SH-SY5Y (cell line): ENCODE data around the gene KIF26B.

Experiments used
- GATA2 ChIP-seq: IDR thresholded peaks from 2 replicates; pipeline ENCODE4 v1.6.1; 2011; ENCODE audit warnings: mild to moderate bottlenecking, low read depth, low read length
- GATA3 ChIP-seq: IDR thresholded peaks from 2 replicates; pipeline ENCODE4 v1.6.1; 2011; ENCODE audit warnings: low read depth, mild to moderate bottlenecking, low read length, moderate library complexity

GRCh38 chr1:245448531-245448930, 293.7 kb downstream of the KIF26B start:
- TF ChIP-seq GATA2 = no peak
- TF ChIP-seq GATA3 = no peak
